ENCODE data around the gene ATXN7L1.

Gene ATXN7L1

DNA sequence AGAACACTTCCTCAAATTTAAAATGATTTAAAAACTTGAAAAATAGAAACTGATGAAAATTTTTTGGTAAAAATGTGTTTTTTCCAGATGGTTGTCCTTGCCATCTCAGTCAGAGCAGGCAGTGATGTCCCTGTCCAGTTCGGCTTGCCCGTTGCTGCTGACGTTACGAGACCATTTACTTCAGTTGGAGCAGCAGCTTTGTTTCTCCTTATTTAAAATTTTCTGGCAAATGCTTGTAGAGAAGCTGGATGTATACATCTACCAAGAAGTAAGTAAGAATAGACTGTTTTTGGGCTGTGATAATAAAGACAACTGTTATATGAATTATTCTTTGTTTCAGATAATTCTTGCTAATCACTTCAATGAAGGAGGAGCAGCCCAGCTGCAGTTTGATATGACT, 311.2 kb downstream of the ATXN7L1 start:
- Histone ChIP-seq H3F3A (ENCODE audit: insufficient read depth, low read length) (no peaks in the 10 kb centered on the region), H3K27me3 (replicated peaks; ENCODE audit: insufficient read depth, low read length) (no peaks in the 10 kb centered on the region), H3K79me2 (ENCODE audit: low read length) (no peaks in the 10 kb centered on the region), H3K4me2 (ENCODE audit: low read depth, low read length) (no peak overlapping the region), H3K9me3 (replicated peaks; ENCODE audit: insufficient read depth, low read length) (no peaks in the 10 kb centered on the region), H3K4me1 (ENCODE audit: low read length) (peaks cover 7% of the 10 kb centered on the region), H3K4me3 (ENCODE audit: low read length) (no peak overlapping the region), H2AFZ (ENCODE audit: low read length) (no peak overlapping the region), H3K9ac (ENCODE audit: low read length) (no peak overlapping the region), H4K20me1 (ENCODE audit: insufficient read depth, low read length) (no peaks in the 10 kb centered on the region; the same call in 1 of the 2 replicates), H3K27ac (ENCODE audit: low read length) (peak overlapping the region; percentile 14; the same call in 1 of the 2 replicates), H3K9me2 (replicated peaks; ENCODE audit: insufficient read depth, low read length) (no peaks in the 10 kb centered on the region), H3K36me3 (replicated peaks; ENCODE audit: insufficient read depth, low read length) (peaks cover 8% of the 10 kb centered on the region)
- TF ChIP-seq EZH2 (optimal IDR thresholded peaks at IDR 0.05; ENCODE audit: low read depth, low read length), result no peak
- DNase-seq, result no peak

DNA sequence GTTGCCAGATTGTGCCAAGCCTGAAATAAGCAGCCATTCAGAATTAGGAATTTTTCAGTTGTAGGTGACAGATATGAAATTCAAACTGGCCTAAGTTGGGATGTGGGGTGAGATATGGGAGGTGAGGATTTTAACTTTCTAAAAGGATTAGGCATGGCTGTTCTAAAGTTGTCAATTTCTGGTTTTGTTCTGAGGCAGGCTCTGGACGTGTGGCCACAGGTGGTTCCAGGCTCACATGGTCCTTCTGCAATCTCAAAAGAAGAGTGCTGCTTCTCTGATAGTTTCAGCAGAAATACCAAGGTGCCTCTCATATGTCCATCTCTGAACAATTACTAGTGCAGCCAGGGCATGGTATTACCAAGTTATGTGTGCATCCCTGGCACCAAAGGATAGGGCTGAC, 316.5 kb downstream of the ATXN7L1 start:
- Histone ChIP-seq H3K27ac (ENCODE audit: low read length) (no peak overlapping the region), H3F3A (ENCODE audit: insufficient read depth, low read length) (no peaks in the 10 kb centered on the region), H3K4me2 (ENCODE audit: low read depth, low read length) (no peak overlapping the region), H4K20me1 (ENCODE audit: insufficient read depth, low read length) (no peaks in the 10 kb centered on the region; the same call in 1 of the 2 replicates), H3K9me3 (replicated peaks; ENCODE audit: insufficient read depth, low read length) (no peaks in the 10 kb centered on the region), H2AFZ (ENCODE audit: low read length) (no peak overlapping the region), H3K9me2 (replicated peaks; ENCODE audit: insufficient read depth, low read length) (no peaks in the 10 kb centered on the region), H3K4me1 (ENCODE audit: low read length) (no peaks in the 10 kb centered on the region; the same call in 1 of the 2 replicates), H3K79me2 (ENCODE audit: low read length) (no peaks in the 10 kb centered on the region), H3K36me3 (replicated peaks; ENCODE audit: insufficient read depth, low read length) (peaks cover 8% of the 10 kb centered on the region; the same call in 1 of the 2 replicates), H3K9ac (ENCODE audit: low read length) (no peak overlapping the region), H3K4me3 (ENCODE audit: low read length) (no peak overlapping the region), H3K27me3 (replicated peaks; ENCODE audit: insufficient read depth, low read length) (no peaks in the 10 kb centered on the region)
- TF ChIP-seq, protein P1, sequence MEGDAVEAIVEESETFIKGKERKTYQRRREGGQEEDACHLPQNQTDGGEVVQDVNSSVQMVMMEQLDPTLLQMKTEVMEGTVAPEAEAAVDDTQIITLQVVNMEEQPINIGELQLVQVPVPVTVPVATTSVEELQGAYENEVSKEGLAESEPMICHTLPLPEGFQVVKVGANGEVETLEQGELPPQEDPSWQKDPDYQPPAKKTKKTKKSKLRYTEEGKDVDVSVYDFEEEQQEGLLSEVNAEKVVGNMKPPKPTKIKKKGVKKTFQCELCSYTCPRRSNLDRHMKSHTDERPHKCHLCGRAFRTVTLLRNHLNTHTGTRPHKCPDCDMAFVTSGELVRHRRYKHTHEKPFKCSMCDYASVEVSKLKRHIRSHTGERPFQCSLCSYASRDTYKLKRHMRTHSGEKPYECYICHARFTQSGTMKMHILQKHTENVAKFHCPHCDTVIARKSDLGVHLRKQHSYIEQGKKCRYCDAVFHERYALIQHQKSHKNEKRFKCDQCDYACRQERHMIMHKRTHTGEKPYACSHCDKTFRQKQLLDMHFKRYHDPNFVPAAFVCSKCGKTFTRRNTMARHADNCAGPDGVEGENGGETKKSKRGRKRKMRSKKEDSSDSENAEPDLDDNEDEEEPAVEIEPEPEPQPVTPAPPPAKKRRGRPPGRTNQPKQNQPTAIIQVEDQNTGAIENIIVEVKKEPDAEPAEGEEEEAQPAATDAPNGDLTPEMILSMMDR (IDR thresholded peaks at IDR 0.05; ENCODE audit: low read length), result no peak
- TF ChIP-seq EZH2phosphoT487 (IDR thresholded peaks at IDR 0.05; ENCODE audit: low read length) (no peak), EZH2 (optimal IDR thresholded peaks at IDR 0.05; ENCODE audit: low read depth, low read length) (no peak)
- DNase-seq, result no peak

All from MM.1S (cell line).